H9 (cell line): ENCODE results near the gene RIOX2. TPM values are rescaled to one million over a fixed set of nuclear protein-coding genes. Genes with fewer than 3 reads are reported as not detected.

ENCODE experiments used
- DNase-seq: peaks from one replicate; pipeline ENCODE4 v3.0.0-alpha.2; 2017
- H2AFZ ChIP-seq: one replicate; pipeline ENCODE4 v1.6.1; 2013; ENCODE audit warnings: mild to moderate bottlenecking, low read length, control low read depth, moderate library complexity
- H2AK5ac ChIP-seq: 2 replicates; pipeline ENCODE4 v1.6.1; 2013; ENCODE audit warnings: low read length, control low read depth, mixed read lengths; ENCODE audit not compliant: insufficient read length
- H2BK120ac ChIP-seq: one replicate; pipeline ENCODE4 v1.6.1; 2013; ENCODE audit warnings: low read depth, mild to moderate bottlenecking, low read length, control low read depth, inconsistent platforms; ENCODE audit not compliant: poor library complexity, severe bottlenecking
- H2BK12ac ChIP-seq: 2 replicates; pipeline ENCODE4 v1.6.1; 2013; ENCODE audit warnings: low read length, control low read depth, mixed read lengths, low read depth; ENCODE audit not compliant: insufficient read length
- H2BK15ac ChIP-seq: 2 replicates; pipeline ENCODE4 v1.6.1; 2013; ENCODE audit warnings: low read depth, low read length, control low read depth
- H2BK20ac ChIP-seq: one replicate; pipeline ENCODE4 v1.6.1; 2013; ENCODE audit warnings: low read depth, mild to moderate bottlenecking, low read length, control low read depth, inconsistent platforms; ENCODE audit not compliant: poor library complexity, severe bottlenecking
- H2BK5ac ChIP-seq: 2 replicates; pipeline ENCODE4 v1.6.1; 2013; ENCODE audit warnings: low read length, control low read depth, mixed read lengths; ENCODE audit not compliant: insufficient read length
- H3K14ac ChIP-seq: 2 replicates; pipeline ENCODE4 v1.6.1; 2013; ENCODE audit warnings: low read length, control low read depth; ENCODE audit not compliant: insufficient read depth
- H3K18ac ChIP-seq: 2 replicates; pipeline ENCODE4 v1.6.1; 2013; ENCODE audit warnings: low read depth, mild to moderate bottlenecking, mixed read lengths, low read length, control low read depth; ENCODE audit not compliant: insufficient read length
- H3K23ac ChIP-seq: 2 replicates; pipeline ENCODE4 v1.6.1; 2013; ENCODE audit warnings: low read length, control low read depth, mixed read lengths, low read depth; ENCODE audit not compliant: insufficient read length
- H3K23me2 ChIP-seq: 2 replicates; pipeline ENCODE4 v1.6.1; 2013; ENCODE audit warnings: low read depth, mild to moderate bottlenecking, mixed read lengths, low read length, control low read depth; ENCODE audit not compliant: insufficient read length, poor library complexity, severe bottlenecking
- H3K27ac ChIP-seq: 2 replicates; pipeline ENCODE4 v1.5.1; 2013; ENCODE audit warnings: low read length, control low read depth, mixed read lengths, low read depth; ENCODE audit not compliant: insufficient read length
- H3K27me3 ChIP-seq: 2 replicates; pipeline ENCODE4 v1.6.1; 2013; ENCODE audit warnings: low read length, control low read depth, inconsistent platforms; ENCODE audit not compliant: insufficient read depth
- H3K4ac ChIP-seq: 2 replicates; pipeline ENCODE4 v1.6.1; 2013; ENCODE audit warnings: low read depth, mild to moderate bottlenecking, control low read depth, inconsistent platforms, low read length, moderate library complexity
- H3K4me1 ChIP-seq: 2 replicates; pipeline ENCODE4 v1.6.1; 2013; ENCODE audit warnings: low read length, control low read depth, inconsistent platforms; ENCODE audit not compliant: insufficient read depth
- H3K4me2 ChIP-seq: 2 replicates; pipeline ENCODE4 v1.6.1; 2013; ENCODE audit warnings: low read length, control low read depth, mixed read lengths; ENCODE audit not compliant: insufficient read length, insufficient read depth
- H3K56ac ChIP-seq: 2 replicates; pipeline ENCODE4 v1.6.1; 2013; ENCODE audit warnings: low read depth, mild to moderate bottlenecking, mixed read lengths, low read length, control low read depth; ENCODE audit not compliant: insufficient read length
- H3K79me1 ChIP-seq: 2 replicates; pipeline ENCODE4 v1.6.1; 2013; ENCODE audit warnings: low read depth, mild to moderate bottlenecking, moderate library complexity, low read length, control low read depth, inconsistent platforms; ENCODE audit not compliant: insufficient read depth, poor library complexity, severe bottlenecking
- H3K79me2 ChIP-seq: 2 replicates; pipeline ENCODE4 v1.6.1; 2013; ENCODE audit warnings: low read length, control low read depth, inconsistent platforms; ENCODE audit not compliant: insufficient read depth
- H3K9ac ChIP-seq: 2 replicates; pipeline ENCODE4 v1.6.1; 2013; ENCODE audit warnings: low read length, control low read depth, mixed read lengths; ENCODE audit not compliant: insufficient read length; ENCODE audit errors: extremely low read depth
- H3K9me3 ChIP-seq: one replicate; pipeline ENCODE4 v1.6.1; 2013; ENCODE audit warnings: low read depth, low read length, inconsistent platforms; ENCODE audit not compliant: control insufficient read depth
- H3T11ph ChIP-seq: one replicate; pipeline ENCODE4 v1.6.1; 2013; ENCODE audit warnings: mild to moderate bottlenecking, low read length, control low read depth, inconsistent platforms
- H4K20me1 ChIP-seq: one replicate; pipeline ENCODE4 v1.6.1; 2013; ENCODE audit not compliant: control insufficient read depth, insufficient read length, insufficient read depth
- H4K5ac ChIP-seq: 2 replicates; pipeline ENCODE4 v1.6.1; 2013; ENCODE audit warnings: low read depth, mild to moderate bottlenecking, mixed read lengths, low read length, control low read depth; ENCODE audit not compliant: insufficient read length
- H4K8ac ChIP-seq: replicated peaks from 2 replicates; pipeline ENCODE4 v1.6.1; 2013; ENCODE audit warnings: low read length, control low read depth, mixed read lengths, low read depth; ENCODE audit not compliant: insufficient read length
- H4K91ac ChIP-seq: 2 replicates; pipeline ENCODE4 v1.6.1; 2013; ENCODE audit warnings: low read depth, mild to moderate bottlenecking, moderate library complexity, mixed read lengths, low read length, control low read depth; ENCODE audit not compliant: insufficient read length
- H3K27ac Mint-ChIP-seq, 3 experiments: 2 replicates in 2 of 3; 3 replicates in 1 of 3; pipeline ENCODE4 v1.8.0; 2020 to 2021; ENCODE audit warnings: mixed read lengths in 3 of 3, mild to moderate bottlenecking in 1 of 3, moderate library complexity in 1 of 3
- H3K27me3 Mint-ChIP-seq: 2 replicates; pipeline ENCODE4 v1.8.0; 2021; ENCODE audit warnings: low read depth, mild to moderate bottlenecking, moderate library complexity, mixed read lengths
- H3K36me3 Mint-ChIP-seq, 3 experiments: 2 replicates in 2 of 3; 3 replicates in 1 of 3; pipeline ENCODE4 v1.8.0; 2020 to 2021; ENCODE audit warnings: low read depth in 3 of 3, mixed read lengths in 3 of 3; ENCODE audit not compliant: insufficient read depth in 1 of 3
- H3K4me1 Mint-ChIP-seq, 2 experiments: 2 replicates each; pipeline ENCODE4 v1.8.0; 2020; ENCODE audit warnings: mixed read lengths in 2 of 2
- H3K4me3 Mint-ChIP-seq, 2 experiments: 2 replicates in 1 of 2; 3 replicates in 1 of 2; pipeline ENCODE4 v1.8.0; 2020 to 2021; ENCODE audit warnings: mild to moderate bottlenecking in 2 of 2, mixed read lengths in 2 of 2, moderate library complexity in 1 of 2
- H3K9me3 Mint-ChIP-seq, 2 experiments: 2 replicates in 1 of 2; 3 replicates in 1 of 2; pipeline ENCODE4 v1.8.0; 2020; ENCODE audit warnings: mild to moderate bottlenecking in 2 of 2, mixed read lengths in 2 of 2, moderate library complexity in 1 of 2
- WGBS: extraction: QIAGEN DNeasy Blood & Tissue Kit; methylation state at CpG from one replicate; pipeline ENCODE4 v1.1.7; 2013; ENCODE audit warnings: missing lambda C conversion rate, low lambda C conversion rate, mixed read lengths; ENCODE audit not compliant: insufficient read length; ENCODE audit errors: extremely low coverage; 5-methylcytosine and 5-hydroxymethylcytosine counted together
- total RNA-seq: library from RNA; stranded (reverse); gene quantifications from 2 replicates; pipeline ENCODE4 v1.2.1, GENCODE V29; 2021
- TF ChIP-seq, protein P1 (sequence below): fragments of 200-600 bp; sonication (generic); conservative IDR thresholded peaks from 3 replicates; pipeline ENCODE4 v1.8.0; 2021; ENCODE audit warnings: antibody characterized with exemption, mild to moderate bottlenecking

The RIOX2 gene
- total RNA-seq, 1 experiment from 2014 or later: 15.5 TPM

- Histone ChIP-seq H3K9me3 (no peaks in the 10 kb centered on the region), H2BK20ac (no peak overlapping the region), H3K14ac (no peak overlapping the region), H3K27ac (no peak overlapping the region), H4K20me1 (no peaks in the 10 kb centered on the region), H3K79me1 (no peaks in the 10 kb centered on the region), H3T11ph (no peak overlapping the region), H2BK120ac (no peak overlapping the region), H2AFZ (no peak overlapping the region), H3K4ac (no peak overlapping the region), H4K91ac (no peak overlapping the region), H2BK15ac (no peak overlapping the region), H3K9ac (no peak overlapping the region), H3K56ac (no peak overlapping the region), H2BK5ac (no peak overlapping the region), H4K5ac (no peak overlapping the region), H3K23ac (no peak overlapping the region), H3K27me3 (no peaks in the 10 kb centered on the region), H2BK12ac (no peak overlapping the region), H3K79me2 (no peaks in the 10 kb centered on the region), H3K4me1 (no peaks in the 10 kb centered on the region), H3K23me2 (peaks cover 5% of the 10 kb centered on the region), H3K4me2 (no peak overlapping the region), H4K8ac (no peak overlapping the region), H2AK5ac (no peak overlapping the region), H3K18ac (no peak overlapping the region)
- Mint-ChIP-seq H3K27me3 (peaks cover 30% of the 10 kb centered on the region), H3K4me1 (peaks cover 7% of the 10 kb centered on the region in 2 experiments; a peak in 3 of 4 replicates), H3K36me3 (peaks cover 0 to 3% (median 0%) of the 10 kb centered on the region in 3 experiments; a peak in 2 of 7 replicates), H3K9me3 (no peaks in the 10 kb centered on the region), H3K4me3 (no peak overlapping the region), H3K27ac (no peak overlapping the region)
- no CpG with 5 or more reads among the region's 1 CpG for WGBS
- TF ChIP-seq, protein P1, sequence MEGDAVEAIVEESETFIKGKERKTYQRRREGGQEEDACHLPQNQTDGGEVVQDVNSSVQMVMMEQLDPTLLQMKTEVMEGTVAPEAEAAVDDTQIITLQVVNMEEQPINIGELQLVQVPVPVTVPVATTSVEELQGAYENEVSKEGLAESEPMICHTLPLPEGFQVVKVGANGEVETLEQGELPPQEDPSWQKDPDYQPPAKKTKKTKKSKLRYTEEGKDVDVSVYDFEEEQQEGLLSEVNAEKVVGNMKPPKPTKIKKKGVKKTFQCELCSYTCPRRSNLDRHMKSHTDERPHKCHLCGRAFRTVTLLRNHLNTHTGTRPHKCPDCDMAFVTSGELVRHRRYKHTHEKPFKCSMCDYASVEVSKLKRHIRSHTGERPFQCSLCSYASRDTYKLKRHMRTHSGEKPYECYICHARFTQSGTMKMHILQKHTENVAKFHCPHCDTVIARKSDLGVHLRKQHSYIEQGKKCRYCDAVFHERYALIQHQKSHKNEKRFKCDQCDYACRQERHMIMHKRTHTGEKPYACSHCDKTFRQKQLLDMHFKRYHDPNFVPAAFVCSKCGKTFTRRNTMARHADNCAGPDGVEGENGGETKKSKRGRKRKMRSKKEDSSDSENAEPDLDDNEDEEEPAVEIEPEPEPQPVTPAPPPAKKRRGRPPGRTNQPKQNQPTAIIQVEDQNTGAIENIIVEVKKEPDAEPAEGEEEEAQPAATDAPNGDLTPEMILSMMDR: no peak
- DNase-seq: no peak
Observed at GRCh38 chr3:97970156-97970555, 2.1 kb downstream of the RIOX2 start.
